SK-N-SH (cell line): ENCODE data around the gene SERPINC1.

Experiments used
- CHD2 ChIP-seq: fragments of 150-350 bp; IDR thresholded peaks from 2 replicates; pipeline ENCODE4 v1.6.1; 2018; ENCODE audit warnings: low read length; ENCODE audit not compliant: partially characterized antibody
- CTCF ChIP-seq: fragments of 200-600 bp; sonication (generic); IDR thresholded peaks from 2 replicates; pipeline ENCODE4 v1.6.1; 2017; ENCODE audit warnings: antibody characterized with exemption, mild to moderate bottlenecking, moderate library complexity
- ELF1 ChIP-seq: IDR thresholded peaks from 2 replicates; pipeline ENCODE4 v1.4.0; 2012
- EP300 ChIP-seq, 2 experiments: IDR thresholded peaks; 2 replicates each; pipeline versions ENCODE4 v1.4.0 to v1.6.1; 2012; ENCODE audit warnings: borderline replicate concordance in 1 of 2, low read depth in 1 of 2, low read length in 1 of 2
- EZH2phosphoT487 ChIP-seq: fragments of 200-600 bp; sonication (generic); IDR thresholded peaks from 2 replicates; pipeline ENCODE4 v1.6.1; 2017; ENCODE audit warnings: low read depth, mixed run types, mild to moderate bottlenecking, antibody characterized with exemption, moderate library complexity, borderline replicate concordance
- FOXJ3 ChIP-seq: sonication (generic); formaldehyde crosslinking; IDR thresholded peaks from 2 replicates; pipeline ENCODE4 v1.5.1; 2020; ENCODE audit warnings: mild to moderate bottlenecking, missing genetic modification reagents
- JUND ChIP-seq: IDR thresholded peaks from 2 replicates; pipeline ENCODE4 v1.4.0; 2012
- MAX ChIP-seq: IDR thresholded peaks from 2 replicates; pipeline ENCODE4 v1.4.0; 2012; ENCODE audit warnings: low read depth
- NFIC ChIP-seq: IDR thresholded peaks from 2 replicates; pipeline ENCODE4 v1.4.0; 2012; ENCODE audit warnings: borderline replicate concordance
- NRF1 ChIP-seq: IDR thresholded peaks from 2 replicates; pipeline ENCODE4 v1.6.1; 2012; ENCODE audit warnings: low read depth, mild to moderate bottlenecking, low read length
- POLR2AphosphoS5 ChIP-seq: IDR thresholded peaks from 2 replicates; pipeline ENCODE4 v1.6.1; 2012; ENCODE audit warnings: low read depth, low read length
- RCOR1 ChIP-seq: fragments of 150-350 bp; IDR thresholded peaks from 2 replicates; pipeline ENCODE4 v1.6.1; 2017; ENCODE audit warnings: antibody characterized with exemption, low read length
- TCF12 ChIP-seq: IDR thresholded peaks from 2 replicates; pipeline ENCODE4 v1.4.0; 2012

DNA sequence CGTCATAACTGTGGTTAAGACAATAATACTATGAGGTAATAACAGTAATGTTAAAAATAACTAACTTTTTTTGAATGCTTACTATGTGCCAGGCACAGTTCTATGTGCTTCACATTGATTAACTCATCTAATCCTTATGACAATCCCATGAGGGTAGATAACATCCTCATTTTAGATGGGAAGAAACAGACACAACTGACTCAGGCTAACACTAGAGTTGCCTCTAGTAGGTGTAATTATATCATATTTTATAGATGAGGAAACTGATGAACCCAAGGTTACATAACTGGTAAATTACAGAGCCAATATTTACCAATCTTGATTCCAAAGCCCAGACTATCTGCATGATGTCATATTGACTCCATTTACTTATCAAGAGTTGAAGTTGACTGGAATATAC, 23.5 kb downstream of the SERPINC1 start:
- TF ChIP-seq MAX (no peak), CTCF (no peak), EZH2phosphoT487 (no peak), RCOR1 (no peak), ELF1 (no peak), JUND (no peak), TCF12 (no peak), FOXJ3 (CRISPR knock-in tag) (no peak), CHD2 (no peak), NRF1 (no peak), POLR2AphosphoS5 (no peak), EP300 (IDR thresholded peaks at IDR 0.05; ENCODE audit: borderline replicate concordance in 1 of 2, low read depth in 1 of 2, low read length in 1 of 2) (no peak), NFIC (no peak)
